Activated CD4-positive, CD25-positive, alpha-beta regulatory T cell (primary cell): Measurements from ENCODE around the gene AZIN2.
A peak's percentile ranks its signal among the peaks of the same experiment; 100 is the strongest.
"Not testable (repeated sequence)": the region's sequence is repeated elsewhere in the genome, so short reads cannot be mapped to it uniquely, and the experiment has no call there.

Experiments
- DNase-seq, 4 experiments: peaks; one replicate each; lab custom pipeline; 2025; lab: John Stamatoyannopoulos, UW

AZIN2 gene

DNA sequence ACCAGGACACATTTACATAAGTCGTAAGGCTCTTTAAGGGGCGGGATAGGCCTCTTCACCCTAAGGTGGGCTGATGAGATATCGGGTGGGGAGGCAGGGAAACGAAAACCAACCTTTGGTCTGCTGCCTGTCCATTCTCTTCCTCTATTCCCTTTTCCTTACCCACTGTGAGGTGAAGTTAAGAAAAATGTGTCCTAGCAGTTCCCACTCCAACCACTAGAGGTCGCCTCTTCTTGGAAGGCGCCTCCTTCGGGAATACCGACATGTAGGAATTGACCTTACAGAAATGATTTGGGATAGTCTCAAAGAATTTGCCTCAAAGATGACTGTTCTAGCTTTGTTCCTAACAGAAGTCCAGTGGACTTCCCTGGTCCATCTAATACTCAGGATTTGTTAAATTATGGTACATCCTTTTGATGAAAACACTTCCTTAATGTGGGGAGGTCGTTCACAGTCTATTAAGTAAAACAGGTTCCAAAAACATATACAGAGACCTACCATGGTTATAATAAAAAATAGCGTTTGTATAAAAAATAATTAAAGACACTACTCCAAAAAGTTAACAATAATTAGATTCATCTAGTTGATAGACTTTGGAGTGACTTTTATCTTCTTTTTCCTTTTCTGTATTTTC lies 14.1 kb downstream of the AZIN2 start:
- no peak for DNase-seq

DNA sequence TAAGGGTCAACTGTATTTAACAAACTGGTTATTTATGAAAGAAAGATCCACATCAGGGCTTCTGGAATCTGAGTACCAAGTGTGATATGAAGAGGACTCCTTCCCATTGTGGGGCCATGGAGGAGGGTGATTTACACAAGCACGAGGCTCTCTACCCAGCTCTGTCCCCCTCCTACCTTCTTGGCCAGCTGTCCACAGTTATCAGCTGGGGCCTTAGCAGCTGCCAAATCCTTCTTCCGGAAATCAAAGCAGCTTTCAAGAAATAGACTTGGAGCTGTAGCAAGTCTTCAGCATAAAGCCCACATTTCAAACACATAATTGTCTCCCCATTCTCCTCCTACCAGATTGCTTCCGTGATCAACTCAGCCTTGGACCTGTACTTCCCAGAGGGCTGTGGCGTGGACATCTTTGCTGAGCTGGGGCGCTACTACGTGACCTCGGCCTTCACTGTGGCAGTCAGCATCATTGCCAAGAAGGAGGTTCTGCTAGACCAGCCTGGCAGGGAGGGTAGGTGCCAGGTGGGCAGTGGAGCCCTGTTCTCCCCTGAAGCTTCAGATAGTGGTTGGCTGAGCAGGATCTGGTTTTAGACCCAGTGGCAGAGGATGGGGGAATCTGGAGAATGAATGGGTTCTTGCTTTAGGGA lies 15.5 kb downstream of the AZIN2 start:
- no peak for DNase-seq

DNA sequence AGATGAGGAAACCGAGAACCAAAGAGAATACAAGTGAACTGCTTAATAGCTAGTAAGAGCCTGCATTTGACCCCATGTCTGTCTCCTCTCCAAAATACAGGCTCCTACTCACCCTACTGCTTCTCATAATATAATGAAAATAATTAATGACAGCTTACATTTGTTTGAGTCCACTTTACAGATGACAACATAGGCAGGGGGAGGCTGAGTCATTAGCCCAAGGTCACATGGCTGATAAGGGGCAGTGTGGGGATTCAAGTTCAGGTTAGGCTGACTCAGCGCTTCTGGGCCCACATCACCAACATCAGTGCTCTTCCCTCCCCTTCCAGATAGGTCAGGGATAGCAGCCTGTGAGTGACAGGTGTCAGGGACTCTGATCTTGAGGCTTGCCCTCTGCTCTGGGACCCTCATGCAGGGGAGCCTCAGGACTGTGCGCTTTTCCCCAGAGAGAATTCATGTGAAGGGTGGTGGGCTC lies 16.2 kb downstream of the AZIN2 start:
- DNase-seq: no peak

- no peak for DNase-seq
Observed at GRCh38 chr1:33097762-33098161, 16.8 kb downstream of the AZIN2 start.

GRCh38 chr1:33098371-33098770 lies 17.4 kb downstream of the AZIN2 start:
- DNase-seq: no peak

- peak in 3 of 4 experiments; percentile 20 to 42 (median 38) for DNase-seq
Observed at GRCh38 chr1:33099290-33100118, 18.6 kb downstream of the AZIN2 start.

GRCh38 chr1:33100119-33100415 lies 19.1 kb downstream of the AZIN2 start:
- not testable (repeated sequence) for DNase-seq

GRCh38 chr1:33110477-33110876 lies 29.5 kb downstream of the AZIN2 start:
- DNase-seq: no peak

- no peak for DNase-seq
Observed at GRCh38 chr1:33111965-33112364, 31.0 kb downstream of the AZIN2 start.

GRCh38 chr1:33117440-33118085 lies 36.6 kb downstream of the AZIN2 start:
- no peak for DNase-seq

GRCh38 chr1:33118274-33118673 lies 37.3 kb downstream of the AZIN2 start:
- DNase-seq: no peak

DNA sequence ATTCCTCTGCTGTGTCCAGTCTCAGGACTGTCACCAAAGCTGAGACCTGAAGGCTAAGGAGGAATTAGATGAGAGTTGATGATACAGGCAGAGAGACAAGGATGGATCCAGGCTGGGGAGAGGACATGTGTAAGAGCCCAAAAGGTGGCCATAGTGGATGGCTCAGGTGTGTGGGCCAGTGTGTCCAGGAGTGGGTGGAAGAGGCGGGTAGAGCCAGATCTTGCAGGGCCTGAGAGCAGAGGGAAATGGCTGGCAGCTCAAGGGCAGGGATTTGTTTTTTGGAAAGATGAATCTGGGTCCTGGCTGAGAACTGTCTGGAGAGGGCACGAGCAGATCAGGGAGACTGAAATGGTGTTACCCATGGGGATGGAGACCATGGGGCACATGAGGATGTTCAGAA lies 38.1 kb downstream of the AZIN2 start:
- no peak for DNase-seq

DNA sequence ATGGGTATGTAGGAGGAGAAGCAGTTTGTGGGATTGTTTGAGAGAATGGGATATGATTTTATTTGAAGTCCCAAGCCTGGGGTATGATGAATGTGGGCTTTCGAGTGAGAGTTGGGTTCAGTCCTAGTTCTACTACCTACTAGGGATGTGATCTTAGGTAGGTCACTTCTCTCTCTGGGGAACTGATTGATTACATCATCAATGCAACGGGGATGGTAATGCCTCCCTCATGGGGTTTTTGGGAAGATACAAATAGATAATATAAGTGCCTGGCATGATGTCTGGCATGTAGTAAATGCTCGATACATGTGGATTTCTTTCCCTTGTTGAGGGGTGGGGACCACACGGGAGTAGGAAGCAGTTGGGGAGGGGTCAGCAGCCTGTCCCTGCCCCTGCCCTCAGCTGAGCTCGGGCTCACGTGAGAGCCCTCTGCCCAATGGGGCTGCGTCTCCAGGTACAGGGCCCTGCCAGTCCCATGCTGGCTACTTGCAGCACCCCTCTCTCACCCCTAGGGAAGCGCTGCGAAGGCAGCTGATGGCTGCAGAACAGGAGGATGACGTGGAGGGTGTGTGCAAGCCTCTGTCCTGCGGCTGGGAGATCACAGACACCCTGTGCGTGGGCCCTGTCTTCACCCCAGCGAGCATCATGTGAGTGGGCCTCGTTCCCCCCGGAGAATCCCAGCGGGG lies 38.7 kb downstream of the AZIN2 start:
- DNase-seq: no peak

DNA sequence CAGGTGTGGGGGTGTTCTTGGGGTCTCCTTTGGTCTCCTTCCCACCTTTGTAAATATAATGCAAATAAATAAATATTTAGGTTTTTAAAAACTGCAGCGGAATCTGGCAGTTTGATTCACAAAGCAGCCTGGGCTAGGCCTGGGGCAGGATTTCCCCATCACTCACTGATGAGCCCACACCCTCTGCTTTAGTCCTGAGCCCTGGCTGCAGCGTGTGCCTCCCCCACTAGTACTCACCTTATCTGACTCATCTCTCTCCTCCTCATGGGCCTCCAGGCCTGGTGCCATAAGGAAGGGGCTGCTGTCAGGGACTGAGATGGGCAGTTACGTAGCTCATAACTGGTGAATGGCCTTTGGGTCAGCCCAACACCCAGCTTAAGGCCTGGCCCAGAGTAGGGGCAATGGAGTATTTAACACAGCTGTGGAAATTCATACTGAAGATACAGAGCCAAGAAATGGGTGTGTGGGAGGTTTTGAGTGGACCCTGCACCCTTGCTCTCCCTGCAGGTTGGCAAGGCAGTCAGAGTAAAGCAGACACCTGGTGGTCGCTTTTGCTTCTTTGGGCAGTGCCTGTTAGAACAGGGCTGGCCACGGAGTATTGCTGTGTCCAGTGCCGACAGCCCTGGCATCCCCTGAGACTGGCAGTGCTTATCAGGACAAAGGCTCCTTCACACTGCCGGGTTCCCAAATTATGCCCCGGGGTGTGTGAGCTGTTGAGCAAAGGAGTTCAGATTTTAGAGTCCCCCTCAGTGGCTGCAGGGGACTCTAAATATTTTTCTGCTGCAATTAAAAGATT lies 39.7 kb downstream of the AZIN2 start:
- DNase-seq: no peak

DNA sequence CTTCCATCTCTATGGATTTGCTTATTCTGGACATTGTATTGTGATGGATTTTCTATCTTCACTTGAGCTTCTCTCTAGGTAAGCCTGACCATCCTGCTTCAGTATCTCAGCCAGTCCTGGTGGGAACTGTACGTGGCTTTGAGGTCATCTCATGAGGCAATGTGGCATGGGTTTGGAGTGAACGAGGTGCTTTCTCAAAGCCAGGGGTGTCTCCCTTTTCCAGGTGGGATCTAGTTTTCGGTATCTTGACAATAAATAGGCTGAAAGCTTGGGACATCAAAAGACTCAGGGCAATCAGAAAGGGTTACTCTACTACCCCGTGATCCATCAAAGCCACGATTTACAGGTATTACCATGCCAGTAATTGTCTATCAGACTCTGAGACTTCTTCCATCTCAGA lies 40.8 kb downstream of the AZIN2 start:
- DNase-seq: no peak

DNA sequence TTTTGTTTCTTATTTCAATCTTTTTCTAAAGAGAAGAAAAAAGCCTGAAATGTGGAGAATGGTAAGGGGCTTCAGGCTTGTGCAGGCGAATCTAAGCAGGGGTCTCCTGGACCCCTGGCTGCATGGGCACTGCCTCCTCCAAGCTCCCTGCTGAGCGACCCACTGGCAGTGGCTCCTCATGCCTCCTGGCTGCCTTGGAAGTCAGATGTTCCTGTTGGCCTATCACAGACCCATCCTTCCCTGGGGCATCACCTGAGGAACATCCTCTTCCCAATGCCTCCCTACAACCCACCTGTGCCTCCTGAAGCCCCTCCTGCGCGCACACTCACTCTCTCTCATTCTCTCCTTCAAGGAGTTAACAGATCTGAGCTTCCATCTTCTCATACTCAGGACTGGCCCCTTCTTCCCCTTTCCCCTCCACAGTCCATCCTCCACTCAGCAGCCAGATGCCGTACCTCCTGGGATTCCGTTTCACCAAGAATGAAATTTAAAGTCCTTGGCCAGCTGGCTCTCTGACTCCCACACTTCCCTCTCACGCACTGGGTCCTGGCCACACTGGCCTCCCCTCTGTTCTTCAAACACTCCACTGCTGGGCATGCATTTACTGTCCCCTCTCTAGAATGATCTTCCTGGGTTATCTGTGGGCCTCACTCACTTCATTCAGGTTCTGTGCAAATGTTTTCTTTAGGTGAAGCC lies 41.7 kb downstream of the AZIN2 start:
- DNase-seq: no peak

- no peak for DNase-seq
Observed at GRCh38 chr1:33123266-33123665, 42.3 kb downstream of the AZIN2 start.

DNA sequence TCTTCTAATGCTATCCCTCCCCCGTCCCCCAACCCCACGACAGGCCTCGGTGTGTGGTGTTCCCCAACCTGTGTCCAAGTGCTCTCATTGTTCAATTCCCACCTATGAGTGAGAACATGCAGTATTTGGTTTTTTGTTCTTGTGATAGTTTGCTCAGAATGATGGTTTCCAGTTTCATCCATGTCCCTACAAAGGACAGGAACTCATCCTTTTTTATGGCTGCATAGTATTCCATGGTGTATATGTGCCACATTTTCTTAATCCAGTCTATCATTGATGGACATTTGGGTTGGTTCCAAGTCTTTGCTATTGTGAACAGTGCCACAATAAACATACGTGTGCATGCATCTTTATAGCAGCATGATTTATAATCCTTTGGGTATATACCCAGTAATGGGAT lies 43.7 kb downstream of the AZIN2 start:
- DNase-seq: not testable (repeated sequence)

GRCh38 chr1:33126411-33127000 lies 45.6 kb downstream of the AZIN2 start:
- DNase-seq: no peak
